ENCODE results near the gene MTHFD2L. TPM values are rescaled to one million over a fixed set of nuclear protein-coding genes. Genes with fewer than 3 reads are reported as not detected.

Gene MTHFD2L
- total RNA-seq, 6 experiments from 2014 or later = 5.2 to 9.0 (median 8.1) TPM

- Mint-ChIP-seq H3K9me3 (no peaks in the 10 kb centered on the region), H3K4me1 (ENCODE audit: low read depth) (no peaks in the 10 kb centered on the region; the same call in 1 of the 2 replicates), H3K4me3 (no peak overlapping the region), H3K36me3 (ENCODE audit: low read depth) (no peaks in the 10 kb centered on the region), H3K27me3 (ENCODE audit: insufficient read depth) (no peaks in the 10 kb centered on the region), H3K27ac (no peak overlapping the region)
- TF ChIP-seq CTCF (IDR thresholded peaks at IDR 0.05) = peak; percentile 92
- DNase-seq = peak; percentile 40
Measured at GRCh38 chr4:74189331-74190043, 31.6 kb downstream of the MTHFD2L start.

- no peak for TF ChIP-seq CTCF (IDR thresholded peaks at IDR 0.05)
- no peak for DNase-seq
- H3K27me3 Mint-ChIP-seq (ENCODE audit: insufficient read depth) = no peaks in the 10 kb centered on the region; the same call in 1 of the 2 replicates
- H3K36me3 Mint-ChIP-seq (ENCODE audit: low read depth) = no peaks in the 10 kb centered on the region
- H3K9me3 Mint-ChIP-seq = no peaks in the 10 kb centered on the region
- no peak overlapping the region for H3K27ac Mint-ChIP-seq
- H3K4me1 Mint-ChIP-seq (ENCODE audit: low read depth) = no peaks in the 10 kb centered on the region; the same call in 1 of the 2 replicates
- H3K4me3 Mint-ChIP-seq = no peak overlapping the region
Measured at GRCh38 chr4:74190332-74190731, 32.4 kb downstream of the MTHFD2L start.

- H3K4me3 Mint-ChIP-seq = no peak overlapping the region
- H3K9me3 Mint-ChIP-seq = no peaks in the 10 kb centered on the region
- H3K36me3 Mint-ChIP-seq (ENCODE audit: low read depth) = no peaks in the 10 kb centered on the region
- H3K27me3 Mint-ChIP-seq (ENCODE audit: insufficient read depth) = no peaks in the 10 kb centered on the region; the same call in 1 of the 2 replicates
- DNase-seq = no peak
- no peak for TF ChIP-seq CTCF (IDR thresholded peaks at IDR 0.05)
- no peak overlapping the region for H3K27ac Mint-ChIP-seq
- no peaks in the 10 kb centered on the region; the same call in 1 of the 2 replicates for H3K4me1 Mint-ChIP-seq (ENCODE audit: low read depth)
Measured at GRCh38 chr4:74190919-74191397, 33.0 kb downstream of the MTHFD2L start.

GRCh38 chr4:74197080-74197479 is 39.2 kb downstream of the MTHFD2L start:
- Mint-ChIP-seq H3K27ac (no peak overlapping the region), H3K36me3 (ENCODE audit: low read depth) (peaks cover 5% of the 10 kb centered on the region; the same call in 1 of the 2 replicates), H3K4me1 (ENCODE audit: low read depth) (peaks cover 3% of the 10 kb centered on the region; the same call in 1 of the 2 replicates), H3K27me3 (ENCODE audit: insufficient read depth) (no peaks in the 10 kb centered on the region; the same call in 1 of the 2 replicates), H3K4me3 (no peak overlapping the region), H3K9me3 (no peaks in the 10 kb centered on the region)
- TF ChIP-seq CTCF (IDR thresholded peaks at IDR 0.05) = no peak
- DNase-seq = no peak

- DNase-seq = no peak
Measured at GRCh38 chr4:74202062-74202586, 44.2 kb downstream of the MTHFD2L start.

More at GRCh38 chr4:74202062-74202586, 44.2 kb downstream of the MTHFD2L start:
- Mint-ChIP-seq H3K4me1 (ENCODE audit: low read depth) (peaks cover 34% of the 10 kb centered on the region), H3K4me3 (no peak overlapping the region), H3K27me3 (ENCODE audit: insufficient read depth) (no peaks in the 10 kb centered on the region), H3K36me3 (ENCODE audit: low read depth) (peaks cover 5% of the 10 kb centered on the region; the same call in 1 of the 2 replicates), H3K27ac (no peak overlapping the region), H3K9me3 (no peaks in the 10 kb centered on the region)
- no peak for TF ChIP-seq CTCF (IDR thresholded peaks at IDR 0.05)
